ENCODE data around the gene TMPRSS3. TPM values are rescaled to one million over a fixed set of nuclear protein-coding genes. Genes with fewer than 3 reads are reported as not detected.

TMPRSS3 gene
- total and polyA plus RNA-seq, 2 of the 13 experiments (the other 11 are each of a cell fraction or from before 2014, with no cell fraction given) = 2.8 to 16.9 TPM

GRCh38 chr21:42389449-42389835 lies 6.4 kb downstream of the TMPRSS3 start (continued):
- TF ChIP-seq GRHL1 (CRISPR knock-in tag; conservative IDR thresholded peaks at IDR 0.05) (no peak), ERF (CRISPR knock-in tag; IDR thresholded peaks at IDR 0.05) (no peak), MTERF4 (CRISPR knock-in tag; IDR thresholded peaks at IDR 0.05) (no peak), SNAI1 (CRISPR knock-in tag; IDR thresholded peaks at IDR 0.05; ENCODE audit: borderline replicate concordance) (no peak), PATZ1 (CRISPR knock-in tag; IDR thresholded peaks at IDR 0.05) (peak; percentile 59; the same call in 1 of the 2 replicates), PHF21A (CRISPR knock-in tag; IDR thresholded peaks at IDR 0.05) (peak; percentile 44; the same call in 1 of the 2 replicates), ZNF746 (CRISPR knock-in tag; IDR thresholded peaks at IDR 0.05) (0 out of 2 replicates have a peak, but pooled peaks have one; percentile 18), RBFOX2 (IDR thresholded peaks at IDR 0.05; ENCODE audit: low read depth, low read length) (peak; percentile 45; the same call in 1 of the 2 replicates), SOX5 (CRISPR knock-in tag; IDR thresholded peaks at IDR 0.05; ENCODE audit: borderline replicate concordance) (peak; percentile 49; the same call in 1 of the 2 replicates), RAD51 (IDR thresholded peaks at IDR 0.05; ENCODE audit: borderline replicate concordance) (no peak), POLR2AphosphoS2 (IDR thresholded peaks at IDR 0.05; ENCODE audit: low read depth, low read length) (no peak), ZNF143 (CRISPR knock-in tag; IDR thresholded peaks at IDR 0.05) (peak; percentile 64; the same call in 1 of the 2 replicates), ZNF776 (CRISPR knock-in tag; IDR thresholded peaks at IDR 0.05) (no peak), CTCF (CRISPR knock-in tag; IDR thresholded peaks at IDR 0.05) (0 out of 2 replicates have a peak, but pooled peaks have one; percentile 18), TFE3 (CRISPR knock-in tag; IDR thresholded peaks at IDR 0.05) (peak; percentile 35; the same call in 1 of the 2 replicates), ZNF598 (CRISPR knock-in tag; IDR thresholded peaks at IDR 0.05; ENCODE audit: borderline replicate concordance) (no peak), HOXD1 (CRISPR knock-in tag; IDR thresholded peaks at IDR 0.05) (no peak), ZNF704 (CRISPR knock-in tag; IDR thresholded peaks at IDR 0.05; ENCODE audit: borderline replicate concordance) (no peak), ZNF30 (CRISPR knock-in tag; IDR thresholded peaks at IDR 0.05) (no peak)
- TF ChIP-seq, protein P1, sequence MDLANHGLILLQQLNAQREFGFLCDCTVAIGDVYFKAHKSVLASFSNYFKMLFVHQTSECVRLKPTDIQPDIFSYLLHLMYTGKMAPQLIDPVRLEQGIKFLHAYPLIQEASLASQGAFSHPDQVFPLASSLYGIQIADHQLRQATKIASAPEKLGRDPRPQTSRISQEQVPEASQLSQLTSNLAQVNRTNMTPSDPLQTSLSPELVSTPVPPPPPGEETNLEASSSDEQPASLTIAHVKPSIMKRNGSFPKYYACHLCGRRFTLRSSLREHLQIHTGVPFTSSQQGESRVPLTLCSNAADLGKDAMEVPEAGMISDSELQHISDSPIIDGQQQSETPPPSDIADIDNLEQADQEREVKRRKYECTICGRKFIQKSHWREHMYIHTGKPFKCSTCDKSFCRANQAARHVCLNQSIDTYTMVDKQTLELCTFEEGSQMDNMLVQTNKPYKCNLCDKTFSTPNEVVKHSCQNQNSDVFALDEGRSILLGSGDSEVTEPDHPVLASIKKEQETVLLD (CRISPR knock-in tag; IDR thresholded peaks at IDR 0.05; ENCODE audit: low read depth) = no peak

Data from HepG2 (cell line).